GM12875 (cell line): ENCODE results near the gene USP15.

Source experiments
- H3K4me3 ChIP-seq: one replicate; pipeline ENCODE4 v1.5.1; 2011; ENCODE audit warnings: low read depth, low read length, control low read depth
- TF ChIP-seq, protein P1 (sequence below): IDR thresholded peaks from 2 replicates; pipeline ENCODE4 v1.5.1; 2011; ENCODE audit warnings: low read depth, mild to moderate bottlenecking, control low read depth, inconsistent platforms, low read length, moderate library complexity, borderline replicate concordance; ENCODE audit not compliant: insufficient read depth

The USP15 gene

DNA sequence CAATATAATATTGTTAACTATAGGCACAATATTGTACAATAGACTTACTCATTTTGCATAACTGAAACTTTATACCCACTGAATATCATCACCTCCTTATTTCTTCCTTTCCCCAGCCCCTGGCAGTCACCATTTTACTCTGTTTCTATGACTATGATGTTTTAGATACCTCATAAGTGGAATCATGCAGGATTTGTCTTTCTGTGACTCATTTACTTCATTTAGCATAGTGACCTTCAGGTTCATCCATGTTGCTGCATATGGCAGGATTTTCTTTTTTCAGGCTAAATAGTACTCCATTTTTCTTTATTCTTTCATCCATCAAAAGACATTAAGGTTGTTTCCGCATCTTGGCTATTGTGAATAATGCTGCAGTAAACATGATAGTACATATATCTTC, 18.9 kb downstream of the USP15 start:
- TF ChIP-seq, protein P1, sequence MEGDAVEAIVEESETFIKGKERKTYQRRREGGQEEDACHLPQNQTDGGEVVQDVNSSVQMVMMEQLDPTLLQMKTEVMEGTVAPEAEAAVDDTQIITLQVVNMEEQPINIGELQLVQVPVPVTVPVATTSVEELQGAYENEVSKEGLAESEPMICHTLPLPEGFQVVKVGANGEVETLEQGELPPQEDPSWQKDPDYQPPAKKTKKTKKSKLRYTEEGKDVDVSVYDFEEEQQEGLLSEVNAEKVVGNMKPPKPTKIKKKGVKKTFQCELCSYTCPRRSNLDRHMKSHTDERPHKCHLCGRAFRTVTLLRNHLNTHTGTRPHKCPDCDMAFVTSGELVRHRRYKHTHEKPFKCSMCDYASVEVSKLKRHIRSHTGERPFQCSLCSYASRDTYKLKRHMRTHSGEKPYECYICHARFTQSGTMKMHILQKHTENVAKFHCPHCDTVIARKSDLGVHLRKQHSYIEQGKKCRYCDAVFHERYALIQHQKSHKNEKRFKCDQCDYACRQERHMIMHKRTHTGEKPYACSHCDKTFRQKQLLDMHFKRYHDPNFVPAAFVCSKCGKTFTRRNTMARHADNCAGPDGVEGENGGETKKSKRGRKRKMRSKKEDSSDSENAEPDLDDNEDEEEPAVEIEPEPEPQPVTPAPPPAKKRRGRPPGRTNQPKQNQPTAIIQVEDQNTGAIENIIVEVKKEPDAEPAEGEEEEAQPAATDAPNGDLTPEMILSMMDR = no peak

DNA sequence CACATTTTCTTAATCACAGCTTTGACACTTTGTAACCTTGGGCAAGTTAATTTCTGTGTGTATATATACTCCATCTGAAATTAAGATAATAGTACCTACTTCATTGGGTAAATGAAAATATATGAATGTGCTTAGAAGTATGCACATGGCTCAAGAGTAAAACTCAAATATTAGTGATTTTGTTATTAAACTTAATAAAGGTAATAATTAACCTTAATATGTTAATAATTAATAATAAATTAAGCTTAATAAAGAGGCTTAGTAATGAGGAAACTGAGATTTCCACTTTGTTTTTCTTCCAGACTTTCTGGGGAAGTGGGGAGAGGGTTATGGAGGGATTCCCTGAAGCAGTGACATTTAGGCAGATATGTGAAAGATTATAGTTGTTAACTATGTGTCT, 19.8 kb downstream of the USP15 start:
- TF ChIP-seq, protein P1 = no peak

More for the DNA sequence above, 18.9 kb downstream of the USP15 start:
- H3K4me3 ChIP-seq = no peak overlapping the region

DNA sequence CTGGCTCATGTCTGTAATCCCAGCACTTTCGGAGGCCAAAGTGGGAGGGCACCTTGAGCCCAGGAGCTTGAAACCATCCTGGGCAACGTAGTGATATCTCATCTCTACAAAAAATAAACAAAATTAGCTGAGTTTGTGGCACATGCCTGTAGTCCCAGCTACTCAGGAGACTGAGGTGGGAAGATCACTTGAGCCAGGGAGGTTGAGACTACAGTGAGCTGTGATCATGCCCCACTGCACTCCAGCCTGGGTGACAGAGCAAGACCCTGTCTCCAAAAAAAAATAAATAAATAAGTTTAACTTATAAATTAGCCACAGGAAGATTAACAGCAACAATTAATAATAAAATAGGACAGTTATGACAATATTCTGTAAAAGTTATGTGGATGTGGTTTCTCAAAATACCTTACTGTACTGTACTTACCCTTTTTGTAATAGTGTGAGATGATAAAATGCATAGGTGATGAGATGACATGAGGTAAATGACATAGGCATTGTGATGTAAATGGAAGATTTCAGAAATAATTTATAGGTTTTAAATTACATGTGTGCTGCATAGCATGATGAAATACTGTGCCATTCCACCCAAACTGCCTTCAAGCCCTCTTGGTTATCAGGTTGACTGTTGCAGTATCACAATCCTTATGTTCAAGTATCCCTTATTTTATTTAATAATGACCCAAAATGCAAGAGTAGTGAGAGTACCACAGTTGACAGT, 22.0 kb downstream of the USP15 start:
- TF ChIP-seq, protein P1 = no peak
- no peak overlapping the region for H3K4me3 ChIP-seq

More for the DNA sequence above, 19.8 kb downstream of the USP15 start:
- H3K4me3 ChIP-seq = no peak overlapping the region

DNA sequence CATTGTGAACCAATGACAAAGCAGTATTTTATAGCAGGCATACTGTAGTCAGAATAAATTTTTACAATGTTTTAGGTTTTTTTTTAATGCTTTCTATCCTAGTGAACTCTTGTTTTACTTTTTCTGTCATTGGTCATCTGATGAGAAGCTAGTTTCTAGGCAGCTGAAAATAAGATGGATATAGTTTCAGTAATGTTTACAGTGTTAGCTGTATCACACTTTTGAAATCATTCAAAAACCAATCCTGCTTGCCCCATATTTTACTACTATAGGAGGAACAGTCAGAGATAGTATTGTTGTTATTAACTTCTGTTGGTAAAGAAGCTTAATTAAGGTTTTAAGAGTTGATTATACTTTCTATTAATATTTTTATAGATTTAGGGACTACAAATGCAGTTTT, 24.5 kb downstream of the USP15 start:
- TF ChIP-seq, protein P1 = no peak
- H3K4me3 ChIP-seq = no peak overlapping the region

DNA sequence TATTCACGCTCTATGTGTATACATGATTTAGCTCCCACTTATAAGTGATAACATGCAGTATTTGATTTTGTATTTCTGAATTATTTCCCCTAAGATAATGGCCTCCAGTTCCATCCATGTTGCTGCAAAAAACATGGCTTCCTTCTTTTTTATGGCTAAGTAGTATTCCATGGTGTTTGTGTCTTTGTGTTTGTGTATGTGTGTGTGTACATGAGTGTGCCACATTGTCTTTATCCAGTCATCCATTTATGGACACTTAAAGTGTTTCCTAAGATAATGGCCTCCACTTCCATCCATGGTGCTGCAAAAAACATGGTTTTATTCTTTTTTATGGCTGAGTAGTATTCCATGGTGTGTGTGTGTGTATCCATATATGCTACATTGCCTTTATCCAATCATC, 25.1 kb downstream of the USP15 start:
- TF ChIP-seq, protein P1 = no peak
- H3K4me3 ChIP-seq = no peak overlapping the region

DNA sequence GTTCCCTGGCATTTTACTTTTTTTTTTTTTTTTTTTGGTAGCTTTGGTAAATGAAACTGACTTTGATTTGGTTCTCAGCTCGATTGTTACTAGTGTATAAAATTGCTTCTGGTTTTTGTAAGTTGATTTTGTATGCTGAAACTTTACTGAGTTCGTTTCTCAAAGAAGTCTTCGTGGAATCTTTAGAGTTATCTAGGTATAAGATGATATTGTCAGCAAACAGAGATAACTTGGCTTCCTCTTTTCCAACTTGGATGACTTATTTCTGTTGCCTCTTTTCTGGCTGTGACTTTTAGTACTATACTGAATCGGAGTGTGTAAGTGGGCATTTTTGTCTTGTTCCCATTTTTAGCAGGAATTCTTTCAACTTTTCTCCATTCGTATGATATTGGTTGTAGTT, 28.1 kb downstream of the USP15 start:
- no peak overlapping the region for H3K4me3 ChIP-seq
- TF ChIP-seq, protein P1 = no peak

DNA sequence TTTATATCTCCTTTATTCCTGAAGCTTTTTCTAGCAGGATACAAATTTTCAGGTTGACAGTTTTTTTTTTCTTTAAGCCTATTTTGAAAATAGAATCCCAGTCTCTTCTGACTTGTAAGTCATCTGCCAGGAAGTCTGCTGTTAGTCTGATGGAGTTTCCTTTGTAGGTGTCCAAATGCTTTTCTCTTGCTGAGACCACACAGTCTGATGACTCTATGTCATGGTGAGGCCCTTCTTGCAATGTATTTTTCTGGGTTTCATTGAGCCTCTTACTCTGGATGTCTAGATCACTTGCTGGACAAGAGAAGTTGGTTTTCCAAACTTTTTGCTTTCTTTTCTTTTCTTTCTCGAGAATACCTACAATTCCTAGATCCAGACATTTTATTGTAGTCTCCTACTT, 30.6 kb downstream of the USP15 start:
- H3K4me3 ChIP-seq = no peak overlapping the region
- TF ChIP-seq, protein P1 = no peak
